SW 1271 (cell line): Measurements from ENCODE around the gene ITPR1.
"Not testable (repeated sequence)": the region's sequence is repeated elsewhere in the genome, so short reads cannot be mapped to it uniquely, and the experiment has no call there.

ENCODE experiments used
- DNase-seq, 2 experiments: peaks; one replicate each; lab custom pipeline; 2025; lab: John Stamatoyannopoulos, UW

Gene ITPR1

GRCh38 chr3:4493014-4493940 lies at the start of gene ITPR1:
Gene ITPR1, plus strand, starts transcription at chr3:4493348. Its CDS starts 23,144 bp downstream, at chr3:4516492.
- peak; percentile 96 to 99 for DNase-seq

GRCh38 chr3:4447295-4447999 lies 45.7 kb upstream of the ITPR1 start:
- DNase-seq, result no peak

- DNase-seq, result no peak
Observed at GRCh38 chr3:4448187-4448586, 45.0 kb upstream of the ITPR1 start.

- no peak for DNase-seq
Observed at GRCh38 chr3:4449043-4449805, 43.9 kb upstream of the ITPR1 start.

- no peak for DNase-seq
Observed at GRCh38 chr3:4454142-4454541, 39.0 kb upstream of the ITPR1 start.

GRCh38 chr3:4456780-4457179 lies 36.4 kb upstream of the ITPR1 start:
- DNase-seq, result not testable (repeated sequence)

GRCh38 chr3:4458961-4459360 lies 34.2 kb upstream of the ITPR1 start:
- DNase-seq, result no peak

- DNase-seq, result no peak
Observed at GRCh38 chr3:4460334-4460733, 32.8 kb upstream of the ITPR1 start.

GRCh38 chr3:4461468-4462090 lies 31.6 kb upstream of the ITPR1 start:
- no peak for DNase-seq

- no peak for DNase-seq
Observed at GRCh38 chr3:4462369-4463040, 30.6 kb upstream of the ITPR1 start.

- DNase-seq, result no peak
Observed at GRCh38 chr3:4464576-4464975, 28.6 kb upstream of the ITPR1 start.

- peak; percentile 14 to 82 for DNase-seq
Observed at GRCh38 chr3:4466741-4467521, 26.2 kb upstream of the ITPR1 start, which contains the start of gene SUMF1. Gene SUMF1, minus strand, starts transcription at chr3:4467269. Its CDS starts 24 bp downstream, at chr3:4467245.

- no peak for DNase-seq
Observed at GRCh38 chr3:4467522-4467867, 25.7 kb upstream of the ITPR1 start.

GRCh38 chr3:4471907-4472306 lies 21.2 kb upstream of the ITPR1 start:
- DNase-seq, result no peak

- DNase-seq, result no peak
Observed at GRCh38 chr3:4472312-4472711, 20.8 kb upstream of the ITPR1 start.

GRCh38 chr3:4472766-4473165 lies 20.4 kb upstream of the ITPR1 start:
- no peak for DNase-seq

GRCh38 chr3:4474683-4475490 lies 18.3 kb upstream of the ITPR1 start:
- peak in 1 of 2 experiments; percentile 6 for DNase-seq

GRCh38 chr3:4475804-4476203 lies 17.3 kb upstream of the ITPR1 start:
- DNase-seq, result no peak

- no peak for DNase-seq
Observed at GRCh38 chr3:4476496-4476895, 16.7 kb upstream of the ITPR1 start.

- no peak for DNase-seq
Observed at GRCh38 chr3:4478261-4478660, 14.9 kb upstream of the ITPR1 start.
